Right lobe of liver (tissue), 4 donors: Measurements from ENCODE around the gene CCDC148.

Source experiments
- CTCF ChIP-seq, 4 donors: fragments of 200-600 bp in 3 of 4; fragments of 450-650 bp in 1 of 4; IDR thresholded peaks; one replicate each; pipeline versions ENCODE4 v1.5.1 to v1.8.0; 2016 to 2022; ENCODE audit warnings: antibody characterized with exemption in 4 of 4, mild to moderate bottlenecking in 2 of 4
- POLR2A ChIP-seq: fragments of 450-650 bp; IDR thresholded peaks from one replicate; pipeline ENCODE4 v1.6.1; 2017; ENCODE audit warnings: antibody characterized with exemption, mild to moderate bottlenecking
- donor health status: DM: no; HTN: no; CAD: no.
- donor health status: DM: no; HTN: no; CAD: no.
- donor health status: DM: no; HTN: yes; CAD: no.

GRCh38 chr2:158339513-158339912, 117.0 kb downstream of the CCDC148 start:
- TF ChIP-seq POLR2A = no peak
- no peak for TF ChIP-seq CTCF (IDR thresholded peaks at IDR 0.05)
